GM12872 (cell line): Measurements from ENCODE around the gene FXYD3.

Source experiments
- TF ChIP-seq, protein P1 (sequence below): IDR thresholded peaks from 3 replicates; pipeline ENCODE4 v1.5.1; 2011; ENCODE audit warnings: low read depth, mild to moderate bottlenecking, low read length, moderate library complexity; ENCODE audit not compliant: insufficient read depth

Gene FXYD3

DNA sequence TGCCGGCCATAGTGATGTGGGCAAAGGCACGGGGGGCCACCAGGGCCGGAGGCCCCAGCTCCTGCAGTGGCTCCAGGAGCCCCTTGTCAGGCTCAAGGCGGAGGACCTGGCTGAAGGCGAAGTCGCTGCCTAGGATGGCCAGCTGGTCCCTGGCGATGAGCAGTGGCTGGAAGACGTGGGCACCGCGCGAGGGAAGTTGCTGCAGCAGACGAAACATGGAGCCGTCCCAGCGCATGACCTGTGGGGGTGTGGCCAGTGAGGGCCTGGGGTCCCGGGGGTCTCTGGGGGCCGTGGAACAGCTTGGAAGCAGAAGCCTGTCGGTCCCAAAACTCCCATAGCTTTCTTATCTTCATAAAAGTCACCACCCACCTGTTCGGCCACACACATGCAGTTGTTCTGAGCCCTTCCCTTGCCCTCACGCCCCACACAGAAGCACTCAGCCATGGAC lies 9.7 kb downstream of the FXYD3 start:
- TF ChIP-seq, protein P1, sequence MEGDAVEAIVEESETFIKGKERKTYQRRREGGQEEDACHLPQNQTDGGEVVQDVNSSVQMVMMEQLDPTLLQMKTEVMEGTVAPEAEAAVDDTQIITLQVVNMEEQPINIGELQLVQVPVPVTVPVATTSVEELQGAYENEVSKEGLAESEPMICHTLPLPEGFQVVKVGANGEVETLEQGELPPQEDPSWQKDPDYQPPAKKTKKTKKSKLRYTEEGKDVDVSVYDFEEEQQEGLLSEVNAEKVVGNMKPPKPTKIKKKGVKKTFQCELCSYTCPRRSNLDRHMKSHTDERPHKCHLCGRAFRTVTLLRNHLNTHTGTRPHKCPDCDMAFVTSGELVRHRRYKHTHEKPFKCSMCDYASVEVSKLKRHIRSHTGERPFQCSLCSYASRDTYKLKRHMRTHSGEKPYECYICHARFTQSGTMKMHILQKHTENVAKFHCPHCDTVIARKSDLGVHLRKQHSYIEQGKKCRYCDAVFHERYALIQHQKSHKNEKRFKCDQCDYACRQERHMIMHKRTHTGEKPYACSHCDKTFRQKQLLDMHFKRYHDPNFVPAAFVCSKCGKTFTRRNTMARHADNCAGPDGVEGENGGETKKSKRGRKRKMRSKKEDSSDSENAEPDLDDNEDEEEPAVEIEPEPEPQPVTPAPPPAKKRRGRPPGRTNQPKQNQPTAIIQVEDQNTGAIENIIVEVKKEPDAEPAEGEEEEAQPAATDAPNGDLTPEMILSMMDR = no peak

DNA sequence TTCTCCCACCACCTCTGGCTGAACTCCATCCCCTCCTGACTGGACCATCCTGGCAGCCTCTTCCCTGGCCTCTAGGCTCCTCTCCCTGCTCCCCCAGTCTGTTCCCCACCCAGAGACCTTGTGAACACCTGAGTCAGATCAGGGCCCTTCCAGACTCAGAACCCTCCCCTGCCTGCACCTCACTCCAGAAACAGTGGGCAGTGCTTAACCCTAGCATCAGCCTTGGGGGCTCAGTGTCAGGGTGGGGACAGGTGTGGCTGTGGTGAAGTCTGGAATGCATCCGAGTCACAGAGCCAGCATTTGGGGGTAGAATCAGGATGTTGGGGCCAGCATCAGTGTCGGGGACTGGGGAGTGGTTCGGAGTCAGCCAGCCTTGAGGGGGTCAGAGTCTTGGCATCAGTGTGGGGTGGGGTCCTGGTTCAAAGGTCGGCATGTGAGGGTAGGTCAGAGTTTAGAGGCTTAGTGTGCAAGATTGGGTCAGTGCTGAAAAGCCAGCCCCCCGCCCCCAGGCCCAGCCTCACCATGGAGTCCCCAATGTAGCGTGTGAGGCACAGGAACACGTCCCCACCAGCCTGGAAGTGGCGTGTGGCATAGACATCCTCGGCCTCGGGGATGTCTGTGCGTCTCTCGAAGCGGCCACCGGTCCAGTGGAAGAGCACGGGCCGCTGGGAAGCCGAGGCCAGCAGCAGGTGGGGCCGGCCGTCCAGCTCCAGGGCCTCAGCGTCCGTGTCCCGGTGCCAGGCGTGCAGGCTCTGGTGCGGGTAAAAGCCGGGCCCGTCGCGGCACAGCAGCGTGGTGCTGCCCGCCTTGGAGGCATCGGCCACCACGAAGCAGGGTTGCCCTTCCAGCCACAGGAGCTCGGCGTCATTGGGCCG lies 10.4 kb downstream of the FXYD3 start:
- TF ChIP-seq, protein P1 = no peak

- TF ChIP-seq, protein P1 = no peak
These were observed 11.0 kb downstream of the FXYD3 start for GRCh38 chr19:35126624-35126959.

GRCh38 chr19:35127871-35128270 lies 12.2 kb downstream of the FXYD3 start:
- TF ChIP-seq, protein P1 = no peak

DNA sequence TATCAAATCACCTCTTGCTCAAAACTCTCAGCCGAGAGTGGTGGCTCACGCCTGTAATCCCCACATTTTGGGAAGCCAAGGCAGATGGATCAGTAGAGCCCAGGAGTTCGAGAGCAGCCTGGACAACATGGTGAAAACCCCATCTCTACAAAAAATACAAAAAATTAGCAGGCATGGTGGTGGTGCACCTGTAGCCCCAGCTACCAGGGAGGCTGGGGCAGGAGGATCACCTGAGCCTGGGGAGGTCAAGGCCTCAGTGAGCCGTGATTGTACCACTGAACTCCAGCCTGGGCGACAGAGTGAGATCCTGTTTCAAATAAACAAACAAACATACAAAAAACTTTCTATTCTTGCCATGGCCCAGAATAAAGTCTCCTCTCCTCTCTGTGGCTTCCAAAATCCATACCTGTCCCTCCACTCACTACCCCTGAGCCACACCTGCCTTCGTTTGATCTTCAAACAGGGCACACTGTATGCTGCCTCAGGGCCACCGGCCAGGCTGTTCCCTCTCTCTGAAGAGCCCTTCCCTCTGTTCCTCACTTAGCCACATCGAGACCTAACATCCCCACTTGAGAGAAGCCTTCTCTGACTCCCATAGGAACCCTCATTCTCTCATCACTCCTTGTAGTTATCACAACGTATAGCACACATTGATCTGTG lies 12.9 kb downstream of the FXYD3 start:
- TF ChIP-seq, protein P1 = no peak

DNA sequence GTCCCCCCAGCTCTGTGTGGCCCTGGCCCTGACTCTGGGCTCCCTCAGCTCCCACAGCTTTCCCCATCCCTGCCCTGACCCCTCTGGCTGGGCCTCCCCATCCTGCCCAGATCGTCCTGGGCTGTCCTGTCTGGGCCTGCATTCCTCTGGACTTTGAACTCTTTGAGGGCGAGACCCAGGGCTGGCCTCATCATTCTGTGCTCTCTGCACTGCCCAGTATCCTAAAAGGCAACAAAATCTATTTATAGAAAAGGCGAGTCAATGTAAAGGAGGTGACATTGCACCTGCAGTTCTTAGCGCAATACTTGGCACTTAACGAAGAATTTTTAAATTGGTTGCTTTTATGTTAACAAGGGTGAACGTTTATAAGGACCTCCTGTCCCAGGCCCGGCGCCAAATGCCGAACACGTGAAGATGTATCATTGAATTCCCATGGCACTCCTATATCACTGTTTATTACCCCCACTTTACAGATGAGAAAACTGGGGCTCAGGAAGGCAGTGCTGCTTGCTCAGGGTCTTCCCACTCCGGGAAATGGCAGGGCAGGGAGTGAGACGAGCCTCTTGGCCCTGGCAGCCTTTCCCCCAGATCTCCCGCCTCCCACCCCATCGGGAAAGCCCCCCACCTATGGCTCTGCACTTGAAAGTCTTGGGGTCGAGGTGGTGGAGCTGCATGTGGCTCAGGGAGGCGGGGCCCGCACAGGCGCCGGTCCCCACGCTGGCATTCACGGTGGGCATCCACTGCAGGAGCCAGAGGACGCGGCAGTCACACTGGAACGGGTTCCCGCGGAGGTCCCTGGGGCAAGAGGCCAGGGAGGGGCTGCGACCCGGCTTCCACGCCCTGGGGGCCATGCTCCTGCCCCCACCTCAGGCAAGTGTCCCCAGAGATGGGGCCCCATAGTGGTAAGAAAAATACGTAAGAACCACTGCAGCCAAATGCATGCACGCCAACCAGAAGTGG lies 15.4 kb downstream of the FXYD3 start:
- TF ChIP-seq, protein P1 = no peak

GRCh38 chr19:35132254-35132653 lies 16.6 kb downstream of the FXYD3 start:
- TF ChIP-seq, protein P1 = no peak
